Transverse colon (tissue), 3 donors: Measurements from ENCODE around the gene SKOR2.

Source experiments
- CTCF ChIP-seq, 5 experiments: fragments of 200-600 bp in 3 of 5; fragments of 450-650 bp in 2 of 5; sonication (generic) in 3 of 5; IDR thresholded peaks; 1 replicate in 2 of 5; 2 replicates in 3 of 5; pipeline ENCODE4 v1.5.1; 2016 to 2017; ENCODE audit warnings: antibody characterized with exemption in 5 of 5, inconsistent platforms in 3 of 5, mild to moderate bottlenecking in 2 of 5, moderate library complexity in 1 of 5
- EP300 ChIP-seq: sonication (generic); formaldehyde crosslinking; IDR thresholded peaks from one replicate; pipeline ENCODE4 v1.6.1; 2017; ENCODE audit warnings: antibody characterized with exemption, low read depth

GRCh38 chr18:47287911-47288585, 36.6 kb upstream of the SKOR2 start:
- TF ChIP-seq CTCF (IDR thresholded peaks at IDR 0.05) (no peak), EP300 (no peak)
